GM12878 (cell line): ENCODE measurements around the gene FERMT1. TPM values are rescaled to one million over a fixed set of nuclear protein-coding genes. Genes with fewer than 3 reads are reported as not detected.

Experiments
- ATAC-seq: fragments of 200-7000 bp; cut with Tn5 transposase; 3 replicates; pipeline ENCODE4 v1.9.1; 2020; ENCODE audit warnings: mild to moderate bottlenecking, moderate library complexity
- BruUV-seq: library from RNA; stranded (reverse); fragments of 400-500 nt; replicated peaks from 2 replicates; lab custom pipeline; 2021; lab: Mats Ljungman, UMichigan
- CTCF ChIA-PET: fragments of 300-600 bp; sonication (Branson Sonifier 250); formaldehyde crosslinking; extraction: SDS; loops from one replicate; lab custom pipeline; 2021; ENCODE audit warnings: inconsistent platforms; lab: Yijun Ruan, JAX
- POLR2A ChIA-PET: fragments of 350-600 bp; formaldehyde crosslinking; extraction: SDS; loops from one replicate; lab custom pipeline; 2021; ENCODE audit warnings: inconsistent platforms; lab: Charles Lee
- RAD21 ChIA-PET: fragments of 300-600 bp; sonication (Branson Sonifier 250); formaldehyde crosslinking; loops from one replicate; lab custom pipeline; 2023; ENCODE audit warnings: antibody characterized with exemption; ENCODE audit not compliant: unreplicated experiment; lab: Charles Lee
- SMC1A ChIA-PET: fragments of 300-600 bp; sonication (Branson Sonifier 250); formaldehyde crosslinking; loops from one replicate; lab custom pipeline; 2023; ENCODE audit not compliant: unreplicated experiment, uncharacterized antibody; lab: Charles Lee
- DNase-seq: peaks from one replicate; pipeline ENCODE4 v3.0.0-alpha.2; 2011; ENCODE audit warnings: low read depth, low spot score
- FAIRE-seq: peaks from 3 replicates; lab custom pipeline; 2011; peaks lifted over from hg19 to GRCh38; lab: Jason Lieb, UNC
- H2AFZ ChIP-seq: 2 replicates; pipeline ENCODE4 v1.6.0; 2011; ENCODE audit warnings: low read depth, low read length, control low read depth; ENCODE audit not compliant: control insufficient read depth
- H3K27ac ChIP-seq: 2 replicates; pipeline ENCODE4 v1.5.1; 2011; ENCODE audit warnings: control low read depth; ENCODE audit not compliant: control insufficient read depth, insufficient read depth
- H3K27me3 ChIP-seq, 2 experiments: replicated peaks in 1 of 2; 2 replicates each; pipeline versions ENCODE4 v1.6.0 to v1.6.1; 2011; ENCODE audit warnings: low read length in 1 of 2; ENCODE audit not compliant: control insufficient read depth in 2 of 2, insufficient read depth in 2 of 2
- H3K36me3 ChIP-seq, 2 experiments: 2 replicates each; pipeline ENCODE4 v1.5.1; 2011; ENCODE audit warnings: low read length in 1 of 2; ENCODE audit not compliant: control insufficient read depth in 2 of 2, insufficient read depth in 2 of 2
- H3K4me1 ChIP-seq: 2 replicates; pipeline ENCODE4 v1.6.1; 2011; ENCODE audit warnings: mild to moderate bottlenecking, low read length, moderate library complexity, mixed read lengths; ENCODE audit not compliant: control insufficient read depth, insufficient read depth
- H3K4me2 ChIP-seq: 2 replicates; pipeline ENCODE4 v1.6.0; 2011; ENCODE audit warnings: control low read depth; ENCODE audit not compliant: control insufficient read depth, insufficient read depth
- H3K4me3 ChIP-seq: fragments of 200-600 bp; sonication (generic); 2 replicates; pipeline ENCODE4 v1.5.1; 2016
- H3K79me2 ChIP-seq: 2 replicates; pipeline ENCODE4 v1.6.0; 2011; ENCODE audit warnings: low read length; ENCODE audit not compliant: control insufficient read depth, insufficient read depth
- H3K9ac ChIP-seq: 2 replicates; pipeline ENCODE4 v1.8.0; 2011; ENCODE audit warnings: low read length, control low read depth, mixed read lengths; ENCODE audit not compliant: control insufficient read depth, insufficient read depth
- H3K9me3 ChIP-seq: replicated peaks from 3 replicates; pipeline ENCODE4 v1.5.1; 2011; ENCODE audit warnings: mild to moderate bottlenecking, low read length; ENCODE audit not compliant: control insufficient read depth, insufficient read depth
- H4K20me1 ChIP-seq: 2 replicates; pipeline ENCODE4 v1.6.0; 2011; ENCODE audit not compliant: control insufficient read depth, insufficient read depth
- CBX3 ChIP-seq: fragments of 200-600 bp; sonication (generic); IDR thresholded peaks from 2 replicates; pipeline ENCODE4 v1.6.1; 2016; ENCODE audit warnings: low read depth, borderline replicate concordance
- CREB1 ChIP-seq: IDR thresholded peaks from 2 replicates; pipeline ENCODE4 v1.6.1; 2012; ENCODE audit warnings: low read depth, mild to moderate bottlenecking, inconsistent platforms
- IKZF1 ChIP-seq: fragments of 450-650 bp; conservative IDR thresholded peaks from 2 replicates; pipeline ENCODE4 v1.6.1; 2017; ENCODE audit warnings: antibody characterized with exemption, mild to moderate bottlenecking
- KLF5 ChIP-seq: fragments of 450-650 bp; IDR thresholded peaks from 2 replicates; pipeline ENCODE4 v1.6.1; 2014; ENCODE audit warnings: mild to moderate bottlenecking; ENCODE audit not compliant: partially characterized antibody
- NFIC ChIP-seq: IDR thresholded peaks from 2 replicates; pipeline ENCODE4 v1.6.1; 2012; ENCODE audit warnings: low read depth, mild to moderate bottlenecking, inconsistent platforms, low read length, moderate library complexity
- SREBF1 ChIP-seq: IDR thresholded peaks from 2 replicates; pipeline ENCODE4 v1.6.1; 2012; ENCODE audit warnings: mild to moderate bottlenecking, low read length
- WRNIP1 ChIP-seq: IDR thresholded peaks from 2 replicates; pipeline ENCODE4 v1.6.1; 2011; ENCODE audit warnings: low read depth, low read length, improper control_type of control experiment, borderline replicate concordance
- YBX1 ChIP-seq: fragments of 450-650 bp; IDR thresholded peaks from 2 replicates; pipeline ENCODE4 v1.6.1; 2016; ENCODE audit warnings: antibody characterized with exemption
- ZNF207 ChIP-seq: fragments of 450-650 bp; IDR thresholded peaks from 2 replicates; pipeline ENCODE4 v1.6.1; 2014; ENCODE audit warnings: antibody characterized with exemption, mild to moderate bottlenecking, borderline replicate concordance
- in situ Hi-C: fragments of 300-500 bp; cut with MboI; formaldehyde crosslinking; loops from 9 replicates; pipeline ENCODE4 v1.14.3; 2018; ENCODE audit warnings: mixed read lengths
- intact Hi-C: fragments of 100-400 bp; cut with micrococcal nuclease; formaldehyde crosslinking; loops from one replicate; pipeline ENCODE4 v1.14.2; 2022; ENCODE audit not compliant: unreplicated experiment
- polyA plus RNA-seq, 11 experiments: library from polyadenylated mRNA; depleted of rRNA in 4 of 11; unstranded in 6 of 11; stranded (reverse) in 5 of 11; fragments of >200 nt; fragmentation: Nextera tagmentation in 4 of 11; fragmentation: Illumina TruSeq in 1 of 11; extraction: Ambion mirVana in 4 of 11; extraction: Trizol in 1 of 11; gene quantifications; 1 replicate in 1 of 11; 2 replicates in 10 of 11; pipeline versions ENCODE4 v1.2.1 to v1.2.3, GENCODE V29; 2011 to 2016; ENCODE audit warnings: inconsistent platforms in 2 of 11, missing spikeins in 2 of 11, low read depth in 1 of 11
- total RNA-seq, 4 experiments: library from RNA; depleted of rRNA in 3 of 4; stranded (reverse); fragments of >200 nt in 3 of 4; fragmentation: Illumina TruSeq in 1 of 4; extraction: Trizol in 1 of 4; gene quantifications; 2 replicates each; pipeline versions ENCODE4 v1.2.1 to v1.2.3, GENCODE V29; 2013 to 2021
- TF ChIP-seq, protein P1 (sequence below): fragments of 450-650 bp; IDR thresholded peaks from 2 replicates; pipeline ENCODE4 v1.6.1; 2017; ENCODE audit warnings: borderline replicate concordance
- TF ChIP-seq, protein P2 (sequence below): IDR thresholded peaks from 2 replicates; pipeline ENCODE4 v1.6.1; 2012; ENCODE audit warnings: low read length, inconsistent platforms
- TF ChIP-seq, protein P3 (sequence below), 3 experiments: IDR thresholded peaks in 2 of 3; conservative IDR thresholded peaks in 1 of 3; 2 replicates each; pipeline ENCODE4 v1.5.1; 2011; ENCODE audit warnings: low read depth in 3 of 3, low read length in 3 of 3, mild to moderate bottlenecking in 3 of 3, control low read depth in 2 of 3, moderate library complexity in 2 of 3, inconsistent platforms in 1 of 3, mixed read lengths in 1 of 3; ENCODE audit not compliant: control insufficient read depth in 2 of 3, insufficient read depth in 1 of 3; ENCODE audit errors: extremely low read depth in 1 of 3

FERMT1 gene
- total and polyA plus RNA-seq, 10 of the 15 experiments (the other 5 are each of a cell fraction or from before 2014, with no cell fraction given) = 0.04 to 3.1 (median 0.45) TPM

DNA sequence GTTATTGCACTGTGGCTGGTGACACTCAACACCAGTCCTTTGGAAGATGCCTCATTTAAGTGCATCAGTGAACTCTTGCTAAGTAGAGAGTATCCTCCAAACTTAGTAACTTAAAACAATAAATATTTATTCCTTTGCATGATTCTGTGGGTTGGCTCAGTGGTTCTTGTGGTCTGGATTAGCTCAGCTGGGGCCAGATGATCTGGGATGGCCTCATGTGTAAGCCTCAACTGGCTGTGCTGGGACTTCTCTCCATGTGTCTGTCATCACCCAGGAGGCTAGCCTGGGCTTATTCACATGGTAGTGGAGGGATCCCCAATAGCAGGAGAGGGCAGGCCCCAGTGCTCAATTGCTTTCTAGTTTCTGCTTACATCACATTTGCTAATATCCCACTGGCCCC lies 77.3 kb downstream of the FERMT1 start:
- H3K9me3 ChIP-seq = no peaks in the 10 kb centered on the region
- H3K27me3 ChIP-seq = no peaks in the 10 kb centered on the region
- no peaks in the 10 kb centered on the region for H3K79me2 ChIP-seq
- intact Hi-C loops = no loop called here
- BruUV-seq = no TSS peak
- CTCF ChIA-PET = no interaction called here
- SMC1A ChIA-PET = no interaction called here
- ATAC-seq (no peak), DNase-seq (no peak), FAIRE-seq (no peak)
- H3K27ac ChIP-seq = no peak overlapping the region
- H3K4me3 ChIP-seq = no peak overlapping the region
- POLR2A ChIA-PET = no interaction called here
- H4K20me1 ChIP-seq = no peaks in the 10 kb centered on the region
- no peaks in the 10 kb centered on the region for H3K4me1 ChIP-seq
- in situ Hi-C loops = no loop called here
- RAD21 ChIA-PET = no interaction called here
- no peak overlapping the region for H3K4me2 ChIP-seq
- H3K36me3 ChIP-seq = peaks cover 3 to 5% of the 10 kb centered on the region in 2 experiments
- H2AFZ ChIP-seq = no peak overlapping the region
- TF ChIP-seq YBX1 (no peak), CREB1 (no peak), CBX3 (no peak), ZNF207 (no peak), IKZF1 (no peak), SREBF1 (no peak), KLF5 (no peak), WRNIP1 (no peak), NFIC (no peak)
- TF ChIP-seq, protein P1, sequence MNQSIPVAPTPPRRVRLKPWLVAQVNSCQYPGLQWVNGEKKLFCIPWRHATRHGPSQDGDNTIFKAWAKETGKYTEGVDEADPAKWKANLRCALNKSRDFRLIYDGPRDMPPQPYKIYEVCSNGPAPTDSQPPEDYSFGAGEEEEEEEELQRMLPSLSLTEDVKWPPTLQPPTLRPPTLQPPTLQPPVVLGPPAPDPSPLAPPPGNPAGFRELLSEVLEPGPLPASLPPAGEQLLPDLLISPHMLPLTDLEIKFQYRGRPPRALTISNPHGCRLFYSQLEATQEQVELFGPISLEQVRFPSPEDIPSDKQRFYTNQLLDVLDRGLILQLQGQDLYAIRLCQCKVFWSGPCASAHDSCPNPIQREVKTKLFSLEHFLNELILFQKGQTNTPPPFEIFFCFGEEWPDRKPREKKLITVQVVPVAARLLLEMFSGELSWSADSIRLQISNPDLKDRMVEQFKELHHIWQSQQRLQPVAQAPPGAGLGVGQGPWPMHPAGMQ = no peak
- TF ChIP-seq, protein P2, sequence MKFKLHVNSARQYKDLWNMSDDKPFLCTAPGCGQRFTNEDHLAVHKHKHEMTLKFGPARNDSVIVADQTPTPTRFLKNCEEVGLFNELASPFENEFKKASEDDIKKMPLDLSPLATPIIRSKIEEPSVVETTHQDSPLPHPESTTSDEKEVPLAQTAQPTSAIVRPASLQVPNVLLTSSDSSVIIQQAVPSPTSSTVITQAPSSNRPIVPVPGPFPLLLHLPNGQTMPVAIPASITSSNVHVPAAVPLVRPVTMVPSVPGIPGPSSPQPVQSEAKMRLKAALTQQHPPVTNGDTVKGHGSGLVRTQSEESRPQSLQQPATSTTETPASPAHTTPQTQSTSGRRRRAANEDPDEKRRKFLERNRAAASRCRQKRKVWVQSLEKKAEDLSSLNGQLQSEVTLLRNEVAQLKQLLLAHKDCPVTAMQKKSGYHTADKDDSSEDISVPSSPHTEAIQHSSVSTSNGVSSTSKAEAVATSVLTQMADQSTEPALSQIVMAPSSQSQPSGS = no peak
- TF ChIP-seq, protein P3, sequence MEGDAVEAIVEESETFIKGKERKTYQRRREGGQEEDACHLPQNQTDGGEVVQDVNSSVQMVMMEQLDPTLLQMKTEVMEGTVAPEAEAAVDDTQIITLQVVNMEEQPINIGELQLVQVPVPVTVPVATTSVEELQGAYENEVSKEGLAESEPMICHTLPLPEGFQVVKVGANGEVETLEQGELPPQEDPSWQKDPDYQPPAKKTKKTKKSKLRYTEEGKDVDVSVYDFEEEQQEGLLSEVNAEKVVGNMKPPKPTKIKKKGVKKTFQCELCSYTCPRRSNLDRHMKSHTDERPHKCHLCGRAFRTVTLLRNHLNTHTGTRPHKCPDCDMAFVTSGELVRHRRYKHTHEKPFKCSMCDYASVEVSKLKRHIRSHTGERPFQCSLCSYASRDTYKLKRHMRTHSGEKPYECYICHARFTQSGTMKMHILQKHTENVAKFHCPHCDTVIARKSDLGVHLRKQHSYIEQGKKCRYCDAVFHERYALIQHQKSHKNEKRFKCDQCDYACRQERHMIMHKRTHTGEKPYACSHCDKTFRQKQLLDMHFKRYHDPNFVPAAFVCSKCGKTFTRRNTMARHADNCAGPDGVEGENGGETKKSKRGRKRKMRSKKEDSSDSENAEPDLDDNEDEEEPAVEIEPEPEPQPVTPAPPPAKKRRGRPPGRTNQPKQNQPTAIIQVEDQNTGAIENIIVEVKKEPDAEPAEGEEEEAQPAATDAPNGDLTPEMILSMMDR (IDR thresholded peaks at IDR 0.05 in 2 of 3, conservative IDR thresholded peaks at IDR 0.05 in 1 of 3; ENCODE audit: control insufficient read depth in 2 of 3, extremely low read depth in 1 of 3, insufficient read depth in 1 of 3, low read depth in 3 of 3, low read length in 3 of 3) = no peak
- H3K9ac ChIP-seq = no peak overlapping the region
